WTC11 (cell line): ENCODE results near the gene ANO7. TPM values are rescaled to one million over a fixed set of nuclear protein-coding genes. Genes with fewer than 3 reads are reported as not detected.

Experiments
- ATAC-seq: fragments of 200-7000 bp; cut with Tn5 transposase; 2 replicates; pipeline ENCODE4 v1.10.0; 2021; ENCODE audit warnings: mild to moderate bottlenecking, moderate library complexity
- CTCF ChIA-PET: fragments of 300-600 bp; sonication (Branson Sonifier 250); formaldehyde crosslinking; loops from one replicate; lab custom pipeline; 2021; ENCODE audit warnings: antibody characterized with exemption; lab: Charles Lee
- POLR2A ChIA-PET: fragments of 350-600 bp; sonication (Branson Sonifier 250); formaldehyde crosslinking; loops from one replicate; lab custom pipeline; 2021; ENCODE audit warnings: antibody characterized with exemption; lab: Charles Lee
- DNase-seq: peaks from one replicate; pipeline ENCODE4 v3.0.0; 2021; ENCODE audit warnings: low spot score
- H3K27ac Mint-ChIP-seq: 2 replicates; pipeline ENCODE4 v1.8.0; 2021; ENCODE audit warnings: mixed read lengths
- H3K27me3 Mint-ChIP-seq: 2 replicates; pipeline ENCODE4 v1.8.0; 2021; ENCODE audit warnings: low read depth, mild to moderate bottlenecking, moderate library complexity, mixed read lengths
- H3K36me3 Mint-ChIP-seq: 2 replicates; pipeline ENCODE4 v1.8.0; 2021; ENCODE audit warnings: mixed read lengths
- H3K4me1 Mint-ChIP-seq: 2 replicates; pipeline ENCODE4 v1.8.0; 2022; ENCODE audit warnings: mixed read lengths
- H3K4me3 Mint-ChIP-seq: 2 replicates; pipeline ENCODE4 v1.8.0; 2021; ENCODE audit warnings: mild to moderate bottlenecking, moderate library complexity, mixed read lengths
- H3K9me3 Mint-ChIP-seq: 2 replicates; pipeline ENCODE4 v1.8.0; 2021; ENCODE audit warnings: mixed read lengths
- CDX4 ChIP-seq: fragments of 250-450 bp; sonication (Bioruptor Pico); IDR thresholded peaks from 2 replicates; pipeline ENCODE4 v1.9.0; 2021; ENCODE audit warnings: moderate library complexity, mild to moderate bottlenecking, inconsistent platforms, borderline replicate concordance
- CTCF ChIP-seq: fragments of 200-600 bp; IDR thresholded peaks from 2 replicates; pipeline ENCODE4 v1.8.0; 2022; ENCODE audit warnings: antibody characterized with exemption
- ESRRA ChIP-seq: sonication (generic); formaldehyde crosslinking; IDR thresholded peaks from 2 replicates; pipeline ENCODE4 v1.8.1; 2022; ENCODE audit warnings: mild to moderate bottlenecking, missing genetic modification reagents, borderline replicate concordance
- FOXJ3 ChIP-seq: sonication (generic); formaldehyde crosslinking; IDR thresholded peaks from 2 replicates; pipeline ENCODE4 v1.9.0; 2021; ENCODE audit warnings: missing genetic modification reagents, mild to moderate bottlenecking, borderline replicate concordance
- FOXK1 ChIP-seq: sonication (generic); formaldehyde crosslinking; IDR thresholded peaks from 2 replicates; pipeline ENCODE4 v1.8.0; 2022; ENCODE audit warnings: mild to moderate bottlenecking, moderate library complexity, missing genetic modification reagents
- FOXP1 ChIP-seq: sonication (generic); formaldehyde crosslinking; IDR thresholded peaks from 2 replicates; pipeline ENCODE4 v1.8.0; 2022; ENCODE audit warnings: missing genetic modification reagents, mild to moderate bottlenecking, moderate library complexity, borderline replicate concordance
- JAZF1 ChIP-seq: fragments of 250-450 bp; sonication (Bioruptor Pico); IDR thresholded peaks from 2 replicates; pipeline ENCODE4 v1.9.0; 2021; ENCODE audit warnings: moderate library complexity, mild to moderate bottlenecking, inconsistent platforms
- JUN ChIP-seq: sonication (generic); formaldehyde crosslinking; IDR thresholded peaks from 2 replicates; pipeline ENCODE4 v1.8.0; 2023; ENCODE audit warnings: mild to moderate bottlenecking, missing genetic modification reagents
- MLX ChIP-seq: sonication (generic); formaldehyde crosslinking; IDR thresholded peaks from 2 replicates; pipeline ENCODE4 v1.8.1; 2023; ENCODE audit warnings: mild to moderate bottlenecking, missing genetic modification reagents, moderate library complexity
- MYBL2 ChIP-seq: sonication (generic); formaldehyde crosslinking; IDR thresholded peaks from 2 replicates; pipeline ENCODE4 v1.8.1; 2023; ENCODE audit warnings: mild to moderate bottlenecking, moderate library complexity, missing genetic modification reagents
- RORB ChIP-seq: fragments of 250-450 bp; sonication (Bioruptor Pico); IDR thresholded peaks from 2 replicates; pipeline ENCODE4 v1.9.0; 2021; ENCODE audit warnings: mild to moderate bottlenecking
- SOX15 ChIP-seq: fragments of 250-450 bp; sonication (Bioruptor Pico); IDR thresholded peaks from 2 replicates; pipeline ENCODE4 v1.9.0; 2021; ENCODE audit warnings: mild to moderate bottlenecking
- STAT6 ChIP-seq: sonication (generic); formaldehyde crosslinking; conservative IDR thresholded peaks from 2 replicates; pipeline ENCODE4 v1.8.1; 2023; ENCODE audit warnings: mild to moderate bottlenecking, low read depth, missing genetic modification reagents, moderate library complexity
- TEAD1 ChIP-seq: sonication (generic); formaldehyde crosslinking; IDR thresholded peaks from 2 replicates; pipeline ENCODE4 v1.8.0; 2022; ENCODE audit warnings: mild to moderate bottlenecking, missing genetic modification reagents
- TEAD4 ChIP-seq: sonication (generic); formaldehyde crosslinking; IDR thresholded peaks from 2 replicates; pipeline ENCODE4 v1.8.0; 2022; ENCODE audit warnings: mild to moderate bottlenecking, missing genetic modification reagents
- ZNF138 ChIP-seq: sonication (generic); formaldehyde crosslinking; conservative IDR thresholded peaks from 2 replicates; pipeline ENCODE4 v1.8.1; 2022; ENCODE audit warnings: mild to moderate bottlenecking, moderate library complexity, missing genetic modification reagents
- ZNF232 ChIP-seq: sonication (generic); formaldehyde crosslinking; IDR thresholded peaks from 2 replicates; pipeline ENCODE4 v1.8.0; 2022; ENCODE audit warnings: mild to moderate bottlenecking, missing genetic modification reagents
- ZNF423 ChIP-seq: fragments of 250-450 bp; sonication (Bioruptor Pico); IDR thresholded peaks from 2 replicates; pipeline ENCODE4 v2.1.2; 2022; ENCODE audit warnings: mild to moderate bottlenecking, moderate library complexity
- ZNF532 ChIP-seq: fragments of 250-450 bp; sonication (Bioruptor Pico); IDR thresholded peaks from 2 replicates; pipeline ENCODE4 v1.9.0; 2021; ENCODE audit warnings: mild to moderate bottlenecking, borderline replicate concordance
- total RNA-seq: library from RNA; stranded (reverse); gene quantifications from 3 replicates; pipeline ENCODE4 v1.2.3, GENCODE V29; 2021
- TF ChIP-seq, protein P1 (sequence below): fragments of 250-450 bp; sonication (Bioruptor Pico); conservative IDR thresholded peaks from 2 replicates; pipeline ENCODE4 v1.9.0; 2021; ENCODE audit warnings: mild to moderate bottlenecking

Gene ANO7
- total RNA-seq, 1 experiment from 2014 or later, result 8.0 TPM

- no peak for TF ChIP-seq CTCF
- no peak for TF ChIP-seq SOX15
- no peak for TF ChIP-seq CDX4 (CRISPR knock-in tag)
- TF ChIP-seq, protein P1, sequence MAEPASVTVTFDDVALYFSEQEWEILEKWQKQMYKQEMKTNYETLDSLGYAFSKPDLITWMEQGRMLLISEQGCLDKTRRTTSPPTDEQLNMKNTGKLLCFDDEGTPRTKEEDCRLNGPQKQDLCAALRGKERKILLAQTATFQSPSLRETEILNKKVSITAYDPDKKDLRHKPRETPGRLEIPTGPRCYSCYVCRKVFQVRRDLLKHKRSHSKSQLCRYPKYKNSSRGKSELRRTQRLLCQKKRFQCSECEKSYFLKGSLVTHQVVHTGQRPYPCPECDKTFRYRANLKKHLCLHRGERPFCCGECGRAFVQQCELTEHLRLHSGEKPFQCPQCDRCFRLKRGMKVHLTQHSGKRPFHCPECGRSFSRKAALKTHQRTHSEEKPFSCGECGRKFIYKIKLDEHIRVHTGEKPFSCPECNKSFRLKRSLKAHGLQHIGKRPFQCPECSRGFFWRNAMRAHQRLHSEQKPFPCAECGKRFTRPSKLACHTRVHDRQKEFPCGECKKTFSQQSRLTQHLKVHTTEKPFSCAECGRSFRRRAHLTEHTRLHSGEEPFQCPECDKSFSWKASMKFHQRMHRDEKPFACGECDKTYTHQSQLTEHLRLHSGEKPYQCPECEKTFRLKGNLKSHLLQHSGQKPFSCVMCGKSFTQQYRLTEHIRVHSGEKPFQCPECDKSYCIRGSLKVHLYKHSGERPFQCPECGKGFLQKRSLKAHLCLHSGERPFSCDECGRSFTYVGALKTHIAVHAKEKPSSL (CRISPR knock-in tag), result no peak
- no peak for TF ChIP-seq MLX (CRISPR knock-in tag)
- TF ChIP-seq STAT6 (CRISPR knock-in tag), result no peak
- TF ChIP-seq JUN (CRISPR knock-in tag), result no peak
- no peak for TF ChIP-seq JAZF1 (CRISPR knock-in tag)
Measured at GRCh38 chr2:241213041-241213440, 24.6 kb downstream of the ANO7 start (continued).

DNA sequence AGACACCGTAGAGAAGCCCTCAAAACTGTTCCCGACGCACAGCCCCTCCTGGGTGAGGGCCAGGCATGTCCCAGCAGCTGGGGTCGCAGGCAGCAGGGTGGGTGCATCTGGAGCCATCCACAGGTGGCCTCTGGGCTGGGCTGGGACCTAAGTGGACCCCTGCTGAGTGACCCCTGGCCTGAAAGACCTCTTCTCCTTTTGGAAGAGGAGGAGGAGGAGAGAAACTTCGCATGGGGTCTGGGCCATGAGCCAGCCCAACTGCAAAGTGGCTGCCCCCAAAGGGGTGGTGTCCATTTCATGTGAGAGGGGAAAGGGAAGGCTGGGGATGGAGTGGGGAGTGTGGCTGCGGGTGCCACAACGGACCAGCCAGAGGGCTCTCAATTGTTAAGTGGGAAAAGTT is 25.1 kb downstream of the ANO7 start:
- ChIA-PET CTCF (no interaction called here), POLR2A (no interaction called here)
- no peak overlapping the region for H3K27ac Mint-ChIP-seq
- no peaks in the 10 kb centered on the region for H3K27me3 Mint-ChIP-seq
- ATAC-seq (no peak), DNase-seq (no peak)
- H3K4me3 Mint-ChIP-seq, result no peak overlapping the region
- no peaks in the 10 kb centered on the region for H3K9me3 Mint-ChIP-seq
- no peaks in the 10 kb centered on the region for H3K36me3 Mint-ChIP-seq
- H3K4me1 Mint-ChIP-seq, result peaks cover 15% of the 10 kb centered on the region
- TF ChIP-seq RORB (CRISPR knock-in tag), result no peak
- TF ChIP-seq FOXJ3, result no peak
- no peak for TF ChIP-seq TEAD1
- TF ChIP-seq, all 79 proteins: peak for 0

DNA sequence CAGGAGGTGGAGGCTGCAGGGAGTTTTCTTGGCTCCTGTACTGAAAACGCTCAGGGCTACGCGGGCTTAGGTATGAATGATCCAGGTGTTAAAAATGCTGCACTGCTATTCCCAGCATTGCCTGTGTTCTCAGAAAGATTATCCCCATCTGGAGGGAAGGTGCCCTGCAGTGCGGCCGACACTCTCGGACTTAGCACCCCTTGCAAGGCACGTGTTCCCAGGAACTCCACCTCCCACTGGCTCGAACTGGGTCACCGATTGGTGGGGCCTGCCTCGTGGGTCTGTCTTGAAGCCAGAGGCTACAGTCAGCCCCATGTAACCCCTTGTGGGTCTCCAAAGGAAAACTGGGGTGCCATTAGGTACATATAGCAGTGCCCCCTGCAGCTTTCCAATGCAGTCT is 25.7 kb downstream of the ANO7 start:
- Mint-ChIP-seq H3K4me3 (no peak overlapping the region), H3K27ac (no peak overlapping the region), H3K9me3 (no peaks in the 10 kb centered on the region), H3K36me3 (no peaks in the 10 kb centered on the region), H3K27me3 (peaks cover 2% of the 10 kb centered on the region), H3K4me1 (peaks cover 21% of the 10 kb centered on the region)
- DNase-seq, result no peak
- ATAC-seq, result no peak
- CTCF ChIA-PET, result interaction anchor here (1.1 to 2.2 kb wide), 3 partner anchors 34 to 363 kb away, joined by 3 to 5 read pairs (median 3); no protein-coding TSS in a partner anchor
- POLR2A ChIA-PET, result no interaction called here
- TF ChIP-seq MYBL2 (CRISPR knock-in tag) (no peak), ESRRA (CRISPR knock-in tag) (no peak), ZNF423 (CRISPR knock-in tag) (no peak), TEAD1 (no peak), CDX4 (CRISPR knock-in tag) (no peak), FOXP1 (CRISPR knock-in tag) (no peak), ZNF232 (no peak), MLX (CRISPR knock-in tag) (no peak), ZNF532 (no peak), ZNF138 (no peak), TEAD4 (CRISPR knock-in tag) (no peak), FOXK1 (CRISPR knock-in tag) (no peak)
